Uterus (tissue), 4 donors: ENCODE results near the gene ZMYND19. TPM values are rescaled to one million over a fixed set of nuclear protein-coding genes. Genes with fewer than 3 reads are reported as not detected.

ENCODE experiments used
- DNase-seq, 2 donors: peaks; one replicate each; pipeline ENCODE4 v3.0.0-alpha.2; 2019 to 2020
- H3K27ac ChIP-seq, 2 donors: fragments of 200-600 bp; sonication (generic); 1 replicate in 1 of 2; 2 replicates in 1 of 2; pipeline ENCODE4 v1.5.1; 2016 to 2018
- H3K27me3 ChIP-seq, 2 donors: fragments of 200-600 bp; sonication (generic); one replicate each; pipeline ENCODE4 v1.5.1; 2018 to 2019; ENCODE audit warnings: control low read depth in 1 of 2
- H3K36me3 ChIP-seq, 2 donors: fragments of 200-600 bp; sonication (generic); one replicate each; pipeline ENCODE4 v1.5.1; 2019; ENCODE audit warnings: control low read depth in 1 of 2
- H3K4me1 ChIP-seq, 2 donors: fragments of 200-600 bp; sonication (generic); one replicate each; pipeline ENCODE4 v1.5.1; 2018 to 2019; ENCODE audit warnings: control low read depth in 1 of 2
- H3K4me3 ChIP-seq, 2 donors: fragments of 200-600 bp; sonication (generic); 1 replicate in 1 of 2; 2 replicates in 1 of 2; pipeline ENCODE4 v1.5.1; 2018 to 2019; ENCODE audit warnings: mild to moderate bottlenecking in 1 of 2
- H3K9me3 ChIP-seq, 2 donors: fragments of 200-600 bp; sonication (generic); one replicate each; pipeline ENCODE4 v1.5.1; 2019; ENCODE audit warnings: control low read depth in 1 of 2
- CTCF ChIP-seq, 4 experiments: fragments of 200-600 bp in 2 of 4; fragments of 450-650 bp in 2 of 4; sonication (generic) in 2 of 4; IDR thresholded peaks; one replicate each; pipeline ENCODE4 v1.5.1; 2016 to 2019; ENCODE audit warnings: antibody characterized with exemption in 4 of 4, mild to moderate bottlenecking in 2 of 4, moderate library complexity in 1 of 4
- POLR2A ChIP-seq, 2 donors: fragments of 450-650 bp; IDR thresholded peaks; one replicate each; pipeline ENCODE4 v1.6.1; 2016; ENCODE audit warnings: antibody characterized with exemption in 2 of 2, mild to moderate bottlenecking in 1 of 2, moderate library complexity in 1 of 2
- intact Hi-C: fragments of 100-400 bp; cut with DNase I; formaldehyde crosslinking; loops from one replicate; pipeline ENCODE4 v1.15.1; 2023; ENCODE audit warnings: low total_unique reads
- total RNA-seq, 4 donors: library from RNA; depleted of rRNA in 3 of 4; stranded (reverse); fragments of >200 nt in 3 of 4; gene quantifications; one replicate each; pipeline versions ENCODE4 v1.1.0 to v1.2.4, GENCODE V29; 2014 to 2023
- donor health status: DM: yes; HTN: yes; CAD: no.

The ZMYND19 gene
- total RNA-seq, 4 donors from 2014 or later: 14.7 to 26.4 (median 16.3) TPM

- no peaks in the 10 kb centered on the region for H3K9me3 ChIP-seq
- intact Hi-C loops: no loop called here
- no peak overlapping the region for H3K27ac ChIP-seq
- no peak for TF ChIP-seq POLR2A (IDR thresholded peaks at IDR 0.05)
- TF ChIP-seq CTCF (IDR thresholded peaks at IDR 0.05): no peak
- H3K36me3 ChIP-seq: no peaks in the 10 kb centered on the region
- H3K4me1 ChIP-seq: peaks cover 0 to 9% of the 10 kb centered on the region in 2 donors
- DNase-seq: no peak
- H3K27me3 ChIP-seq: no peaks in the 10 kb centered on the region
- H3K4me3 ChIP-seq: no peak overlapping the region
Observed at GRCh38 chr9:137588311-137588710, 2.0 kb downstream of the ZMYND19 start.

GRCh38 chr9:137586854-137587253 is 3.5 kb downstream of the ZMYND19 start:
- Histone ChIP-seq H3K27me3 (no peaks in the 10 kb centered on the region), H3K27ac (no peak overlapping the region), H3K4me3 (no peak overlapping the region), H3K36me3 (no peaks in the 10 kb centered on the region), H3K4me1 (peaks cover 0 to 9% of the 10 kb centered on the region in 2 donors), H3K9me3 (no peaks in the 10 kb centered on the region)
- intact Hi-C loops: no loop called here
- TF ChIP-seq POLR2A (IDR thresholded peaks at IDR 0.05) (no peak), CTCF (IDR thresholded peaks at IDR 0.05) (no peak)
- DNase-seq: no peak

GRCh38 chr9:137583957-137584356 is 6.4 kb downstream of the ZMYND19 start:
- peaks cover 0 to 5% of the 10 kb centered on the region in 2 donors for H3K4me1 ChIP-seq
- no peaks in the 10 kb centered on the region for H3K27me3 ChIP-seq
- DNase-seq: no peak
- no peak for TF ChIP-seq CTCF (IDR thresholded peaks at IDR 0.05)
- TF ChIP-seq POLR2A (IDR thresholded peaks at IDR 0.05): no peak
- intact Hi-C loops: no loop called here
- no peak overlapping the region for H3K27ac ChIP-seq
- no peaks in the 10 kb centered on the region for H3K9me3 ChIP-seq
- H3K36me3 ChIP-seq: no peaks in the 10 kb centered on the region
- no peak overlapping the region for H3K4me3 ChIP-seq

- no peak for TF ChIP-seq CTCF (IDR thresholded peaks at IDR 0.05)
- no peak for DNase-seq
- Histone ChIP-seq H3K4me3 (no peak overlapping the region), H3K4me1 (peaks cover 0 to 5% of the 10 kb centered on the region in 2 donors), H3K27me3 (no peaks in the 10 kb centered on the region), H3K36me3 (no peaks in the 10 kb centered on the region), H3K9me3 (no peaks in the 10 kb centered on the region), H3K27ac (no peak overlapping the region)
- intact Hi-C loops: no loop called here
Observed at GRCh38 chr9:137583347-137583746, 7.0 kb downstream of the ZMYND19 start.

GRCh38 chr9:137582286-137582860 is 7.9 kb downstream of the ZMYND19 start:
- H3K27me3 ChIP-seq: no peaks in the 10 kb centered on the region
- H3K36me3 ChIP-seq: no peaks in the 10 kb centered on the region
- H3K9me3 ChIP-seq: no peaks in the 10 kb centered on the region
- H3K4me1 ChIP-seq: peaks cover 4 to 5% of the 10 kb centered on the region in 2 donors
- TF ChIP-seq CTCF (IDR thresholded peaks at IDR 0.05): no peak
- no peak for TF ChIP-seq POLR2A (IDR thresholded peaks at IDR 0.05)
- no peak overlapping the region for H3K27ac ChIP-seq
- no peak overlapping the region for H3K4me3 ChIP-seq
- intact Hi-C loops: no loop called here
- DNase-seq: no peak
